HG03460 (cell line): ENCODE measurements around the gene SBF2.
A peak's percentile ranks its signal among the peaks of the same experiment; 100 is the strongest.
"Not testable (repeated sequence)": the region's sequence is repeated elsewhere in the genome, so short reads cannot be mapped to it uniquely, and the experiment has no call there.

Source experiments
- ATAC-seq: cut with Tn5 transposase; IDR thresholded peaks from one replicate; pipeline ENCODE4 v1.9.1; 2021; ENCODE audit not compliant: unreplicated experiment

The SBF2 gene

DNA sequence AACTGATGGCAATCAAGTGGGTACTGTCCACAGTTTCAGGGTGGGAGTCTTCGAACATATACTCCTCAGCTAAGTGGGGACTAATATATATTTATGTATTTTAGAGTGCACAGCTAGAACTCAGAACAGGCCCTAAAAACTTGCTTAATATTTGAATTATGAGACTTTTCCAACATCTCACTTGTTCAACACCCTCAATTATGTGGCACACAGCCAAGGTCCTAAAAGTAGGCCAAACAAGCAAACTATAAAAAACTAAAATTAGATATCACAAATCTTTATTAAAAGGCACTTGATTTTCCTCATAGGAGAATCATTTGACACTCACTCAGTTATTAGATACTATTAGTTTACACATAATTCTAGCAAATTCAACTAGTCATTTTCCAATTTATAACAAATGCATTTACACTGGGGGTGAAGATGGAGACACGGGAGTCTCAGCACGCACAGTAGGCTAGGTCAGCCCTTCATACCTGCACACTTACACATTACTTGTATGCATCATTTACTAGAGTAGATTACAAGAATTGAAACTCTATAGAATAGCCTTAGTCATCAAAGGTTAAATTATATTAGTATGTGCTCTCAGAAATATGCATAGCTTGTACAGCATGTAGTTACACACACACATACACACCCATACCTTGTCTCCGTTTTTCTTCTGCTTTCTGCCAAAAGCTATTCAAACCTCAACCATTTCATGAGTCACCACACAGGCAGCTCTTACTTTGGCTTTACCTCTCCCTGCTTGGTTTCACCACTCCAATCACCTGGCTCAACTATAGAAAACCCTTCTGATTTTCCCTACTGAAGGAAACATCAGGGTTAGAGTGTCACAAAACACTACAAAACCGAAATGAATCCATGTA, 171.5 kb downstream of the SBF2 start:
- no peak for ATAC-seq

DNA sequence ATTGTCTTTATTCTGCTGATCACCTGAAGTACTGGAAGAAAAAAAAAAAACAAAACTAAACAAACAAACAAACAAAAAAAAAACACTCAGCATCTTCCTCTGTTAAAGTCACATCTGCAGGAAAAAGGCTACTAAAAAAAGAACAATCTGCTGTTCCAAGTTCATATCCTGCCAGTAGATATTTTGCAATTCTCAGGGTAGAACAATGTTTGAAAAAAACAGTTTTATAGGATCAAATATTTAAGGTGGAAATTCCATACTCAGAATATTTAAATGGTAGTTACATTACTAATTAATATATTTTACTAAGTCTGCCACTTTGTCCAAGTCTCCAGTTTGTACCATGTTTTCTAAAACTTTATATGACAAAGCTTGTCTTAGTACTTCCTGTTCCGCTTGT, 175.2 kb downstream of the SBF2 start:
- ATAC-seq = no peak

DNA sequence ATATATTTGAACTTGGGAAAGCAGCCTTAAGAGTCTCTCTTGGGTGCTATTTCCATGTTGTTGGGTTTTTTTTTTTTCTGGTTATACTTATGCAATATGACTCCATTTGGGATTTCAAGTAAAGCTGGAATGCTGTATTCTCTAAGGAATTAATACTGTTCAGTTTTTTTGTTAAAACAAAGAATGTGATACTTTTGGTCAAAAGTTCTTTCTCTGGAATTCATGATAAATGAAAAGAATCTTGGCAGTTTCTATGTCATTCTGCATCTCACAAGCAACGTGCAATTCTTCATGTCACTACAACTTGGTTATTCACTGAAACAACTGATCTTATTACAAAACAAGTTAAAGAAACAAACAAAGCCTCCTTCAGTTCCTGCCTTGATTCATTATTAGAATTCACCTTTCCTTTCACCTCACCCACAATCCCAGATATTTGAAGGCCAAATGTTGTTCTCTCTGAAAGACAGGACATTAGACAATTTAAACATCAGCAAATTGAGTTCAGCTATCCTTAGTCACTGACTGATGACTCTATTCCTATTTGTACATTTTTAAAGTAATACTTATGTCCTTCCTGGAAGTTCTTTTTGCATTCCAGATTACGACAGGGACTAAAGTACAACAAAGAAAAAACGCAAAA, 176.2 kb downstream of the SBF2 start:
- no peak for ATAC-seq

DNA sequence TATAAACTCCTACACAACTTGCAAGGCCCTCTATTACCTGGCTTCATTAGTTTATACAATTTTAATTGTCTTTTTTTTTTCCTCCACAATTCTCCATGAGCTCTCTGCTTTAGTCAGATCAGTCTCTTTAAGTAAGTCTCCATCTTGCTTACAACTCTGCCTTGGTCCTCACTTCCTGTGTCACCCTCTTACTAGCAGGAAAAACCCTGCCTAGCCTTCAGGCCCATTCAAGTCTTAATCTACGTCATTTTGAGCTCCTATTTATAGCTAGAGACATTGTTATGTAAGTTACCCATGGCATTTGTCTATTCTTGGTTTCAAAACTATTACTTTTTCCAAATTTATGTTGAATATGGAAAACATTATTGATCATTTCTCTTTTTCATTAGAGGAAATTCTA, 177.4 kb downstream of the SBF2 start:
- ATAC-seq = no peak

DNA sequence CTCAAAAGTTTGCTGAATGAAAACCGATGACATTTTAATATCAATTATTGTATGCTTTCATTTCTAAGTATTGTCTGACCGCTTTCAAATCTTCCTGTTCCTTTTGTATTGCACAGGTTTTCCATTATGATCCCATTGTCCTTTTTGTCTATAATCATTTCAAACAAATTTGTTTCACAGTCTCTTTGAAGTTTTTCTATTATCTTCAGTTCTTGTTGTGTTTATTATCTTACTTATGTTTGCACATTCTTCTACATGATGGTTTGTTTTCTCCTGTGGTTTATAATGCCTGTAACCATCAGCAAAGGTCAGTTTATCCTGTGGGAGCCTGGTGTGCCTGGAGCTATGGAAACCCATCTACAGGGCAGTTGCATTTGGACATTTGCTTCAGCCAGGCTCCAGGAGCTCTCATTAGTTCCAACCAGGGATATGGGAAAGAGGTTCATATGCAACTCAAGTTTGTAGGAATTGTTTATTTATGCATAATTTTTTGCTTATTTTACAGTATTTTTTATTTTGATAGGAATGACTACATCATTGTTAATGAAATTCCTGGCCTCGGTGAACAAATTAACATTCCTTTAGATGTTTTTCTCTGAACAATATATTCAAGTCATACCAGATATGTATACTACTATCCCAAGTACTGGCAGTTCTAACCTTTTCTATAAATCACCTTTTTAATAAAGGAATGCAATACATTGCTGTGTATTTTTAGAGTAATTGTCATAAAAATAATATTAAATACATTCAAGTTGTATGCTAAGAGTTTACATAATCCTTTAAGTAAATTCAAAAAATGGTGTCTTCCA, 179.2 kb downstream of the SBF2 start:
- no peak for ATAC-seq

DNA sequence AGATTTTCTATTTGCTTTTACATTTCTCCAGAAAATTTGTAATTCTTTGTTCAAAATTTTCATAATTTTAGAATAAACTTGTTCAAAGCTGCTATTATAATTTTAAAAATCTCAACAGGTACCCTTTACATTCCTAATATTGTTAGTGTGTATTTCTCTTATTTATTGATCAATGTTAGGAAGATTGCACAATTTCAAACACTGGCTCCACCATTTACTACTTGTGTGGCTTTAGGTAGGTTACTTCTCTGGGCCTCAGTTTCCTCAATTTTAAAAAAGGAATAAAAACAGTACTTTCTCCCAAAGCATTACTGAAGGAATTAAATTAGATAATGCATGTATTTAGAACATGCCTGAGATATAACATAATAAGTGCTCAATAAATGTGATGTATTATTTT, 180.2 kb downstream of the SBF2 start:
- no peak for ATAC-seq

DNA sequence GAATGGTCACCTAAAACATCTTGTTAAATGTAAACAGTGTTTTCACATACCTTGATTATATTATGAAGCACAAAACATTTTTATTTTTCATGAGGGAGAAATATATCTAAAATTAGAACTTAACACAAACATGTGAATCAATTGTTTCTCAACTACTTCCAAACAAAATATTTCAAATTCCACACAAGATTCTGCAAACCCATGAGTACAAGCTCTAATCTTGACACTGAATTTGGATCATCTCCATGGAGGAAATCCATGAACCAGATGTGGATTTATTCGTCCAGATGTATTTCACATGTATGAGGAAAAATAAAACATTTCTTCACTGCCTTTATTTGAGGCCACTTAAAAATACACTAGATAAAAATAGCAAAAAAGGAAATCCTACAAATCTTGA, 184.2 kb downstream of the SBF2 start:
- no peak for ATAC-seq

DNA sequence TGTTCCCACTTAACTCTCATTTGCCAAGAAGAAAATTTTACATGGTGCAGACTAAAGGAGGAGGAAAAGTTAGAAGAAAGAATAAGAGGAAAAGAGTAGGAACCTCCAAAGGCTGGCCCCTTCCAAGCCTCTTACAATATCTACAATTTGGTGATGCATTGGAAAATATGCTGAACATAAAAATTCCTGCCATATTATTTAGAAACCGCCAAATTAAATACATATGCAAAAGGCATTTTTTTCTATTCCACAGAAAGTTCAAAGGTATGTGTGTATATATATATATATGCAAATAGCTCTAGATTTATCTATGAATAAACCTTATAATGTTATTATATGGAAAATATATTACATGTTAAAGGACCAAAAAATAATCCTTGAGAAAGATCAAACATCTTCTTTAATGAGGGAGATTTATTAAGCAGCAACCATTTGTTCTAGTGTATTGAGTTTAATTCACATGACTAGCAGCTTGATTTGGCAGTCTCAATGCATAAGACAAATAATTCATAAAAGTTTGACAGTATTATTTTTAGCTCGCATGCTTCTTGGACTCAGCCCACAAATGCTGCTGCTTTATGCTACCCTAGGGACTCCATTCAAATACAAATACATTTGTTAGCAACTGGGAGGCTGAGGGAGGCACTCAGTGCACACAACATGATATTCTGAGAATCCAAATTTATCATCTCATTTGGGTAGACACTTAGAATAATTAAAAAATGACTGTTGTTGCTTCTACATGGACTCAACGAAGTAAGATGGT, 184.9 kb downstream of the SBF2 start:
- ATAC-seq = no peak

DNA sequence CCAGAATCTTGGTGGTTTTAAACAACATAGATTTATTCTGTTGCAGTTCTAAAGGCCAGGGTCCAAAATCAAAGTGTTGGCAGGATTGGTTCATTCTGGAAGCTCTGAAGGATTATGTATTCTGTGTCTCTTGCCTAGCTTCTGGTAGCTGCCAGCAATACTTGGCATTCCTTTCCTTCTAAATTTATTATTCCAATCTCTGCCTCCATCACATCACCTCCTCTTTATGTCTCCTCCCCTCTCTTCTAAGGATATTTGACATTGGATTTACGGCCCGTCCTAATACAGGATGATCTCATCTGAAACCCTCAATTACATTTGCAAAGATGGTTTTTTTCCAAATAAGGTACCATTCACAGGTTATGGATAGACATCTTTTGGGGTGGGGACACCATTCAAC, 186.5 kb downstream of the SBF2 start:
- ATAC-seq = no peak

DNA sequence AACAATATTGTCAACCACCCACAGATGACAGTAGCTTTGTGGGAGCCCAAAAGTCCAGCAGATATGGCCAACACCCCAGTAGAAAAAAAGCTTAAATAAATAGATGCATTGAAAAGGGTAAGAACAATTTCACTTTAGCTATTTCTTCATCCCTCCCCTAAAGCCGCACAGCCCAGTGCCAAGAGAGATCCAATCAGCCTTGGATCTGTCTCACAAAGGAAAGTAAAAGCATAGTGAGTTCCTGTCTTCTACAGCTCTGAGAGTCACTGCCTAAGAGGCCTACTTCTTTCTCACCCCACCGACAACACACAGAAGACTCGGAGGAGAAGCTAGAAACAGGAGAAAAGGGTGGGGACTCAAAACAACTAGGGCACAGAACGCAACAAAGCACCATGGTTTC, 196.4 kb downstream of the SBF2 start:
- ATAC-seq = no peak

DNA sequence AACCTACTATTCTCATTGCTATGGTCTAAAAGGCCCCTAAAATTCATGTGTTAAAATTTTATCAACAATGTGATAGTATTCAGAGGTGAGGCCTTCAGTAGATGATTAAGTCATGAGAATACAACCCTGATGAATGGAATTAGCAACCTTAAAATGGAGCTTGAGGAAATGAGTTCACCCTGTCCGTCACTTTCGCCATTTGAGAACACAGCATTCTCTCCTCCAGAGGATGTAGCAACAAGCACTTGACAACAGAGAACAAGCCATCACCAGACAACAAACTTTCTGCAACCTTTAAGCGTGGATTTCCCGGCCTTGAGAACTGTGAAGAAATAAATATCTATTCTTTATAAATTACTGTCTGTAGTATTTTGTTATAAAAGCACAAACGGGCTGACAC, 197.0 kb downstream of the SBF2 start:
- ATAC-seq = no peak

DNA sequence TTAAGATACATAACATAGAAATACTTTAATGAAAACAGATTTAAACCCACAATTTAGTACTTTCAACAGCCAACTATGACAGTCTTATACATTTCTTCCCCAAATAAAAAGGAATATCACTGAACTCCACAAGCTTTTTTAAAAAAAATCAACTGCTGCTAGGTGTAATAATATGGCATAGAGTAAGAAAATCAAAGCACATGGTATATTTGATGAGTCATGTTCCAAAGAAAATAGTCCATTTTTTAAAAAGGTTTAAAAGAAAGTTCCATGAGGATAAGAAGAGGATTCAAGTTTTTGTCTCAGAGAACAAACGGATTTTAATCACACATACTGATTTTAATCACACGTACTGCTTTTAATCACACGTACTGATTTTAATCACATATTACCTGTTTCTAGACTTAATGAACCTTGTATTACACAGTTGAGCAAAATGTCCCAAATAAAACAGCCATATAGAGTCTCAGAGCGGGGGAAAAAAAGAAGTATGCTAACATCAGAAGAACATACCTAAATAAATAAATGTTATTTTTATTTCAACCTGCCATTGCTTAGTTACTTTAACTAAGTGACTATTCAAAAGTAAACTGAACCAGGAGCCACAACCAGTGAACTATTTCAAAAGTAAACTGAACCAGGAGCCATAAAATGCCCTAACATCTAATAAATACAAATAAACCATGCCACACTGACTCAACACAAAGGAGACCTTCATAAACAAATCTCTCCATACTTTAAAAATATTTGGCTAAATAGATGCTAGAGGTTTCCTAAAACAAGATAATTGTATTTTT, 198.4 kb downstream of the SBF2 start:
- ATAC-seq = no peak

DNA sequence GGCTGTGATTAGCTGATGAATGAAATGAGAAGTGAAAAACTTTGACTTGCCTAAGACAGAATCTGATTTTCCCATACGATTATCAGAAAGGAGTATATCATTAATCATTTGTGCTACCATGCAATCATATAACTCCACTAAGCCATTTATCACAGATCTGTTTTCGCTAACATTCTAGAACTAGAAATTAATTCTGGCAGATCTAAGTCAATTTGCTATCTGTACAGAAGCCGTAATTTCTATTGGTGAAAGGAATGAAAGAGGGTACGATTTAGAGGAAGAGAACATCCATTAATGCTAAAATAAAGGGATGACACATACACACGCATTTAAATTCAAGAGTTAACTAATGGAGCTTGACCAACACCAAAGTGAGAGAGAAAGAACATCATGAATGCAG, 201.6 kb downstream of the SBF2 start:
- ATAC-seq = no peak

DNA sequence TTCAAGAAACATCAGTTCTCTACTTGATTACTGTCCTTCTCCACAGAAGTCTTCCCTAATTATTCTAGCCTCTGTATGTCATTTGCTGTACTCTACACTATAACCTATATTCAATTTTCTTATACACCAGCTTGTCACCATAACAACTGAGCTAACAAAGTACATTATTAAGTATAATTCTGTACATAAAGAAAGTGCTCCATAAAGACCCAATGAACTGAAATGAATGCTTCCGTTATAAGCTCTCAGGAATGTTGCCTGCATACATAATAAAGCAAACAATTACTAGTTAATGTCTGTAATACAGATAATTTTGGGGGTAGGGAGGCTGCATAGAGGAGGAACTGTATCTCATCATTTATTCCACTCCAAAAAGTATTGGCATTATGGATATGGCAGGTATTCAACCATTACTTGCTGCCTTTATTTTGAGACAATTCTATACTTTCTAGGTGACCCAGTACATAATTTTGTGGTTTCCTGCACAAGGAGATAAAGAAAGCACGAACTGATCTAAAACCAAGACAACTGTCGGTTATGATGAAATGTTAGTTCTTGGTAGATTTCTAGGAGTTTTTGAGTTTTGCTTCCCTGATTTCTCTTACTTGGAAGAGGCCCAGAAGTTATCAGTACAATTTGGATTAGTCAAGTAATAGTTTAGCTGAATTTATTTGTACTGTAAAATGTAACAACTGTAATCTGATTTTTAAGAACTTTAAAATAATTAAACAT, 202.5 kb downstream of the SBF2 start:
- no peak for ATAC-seq

DNA sequence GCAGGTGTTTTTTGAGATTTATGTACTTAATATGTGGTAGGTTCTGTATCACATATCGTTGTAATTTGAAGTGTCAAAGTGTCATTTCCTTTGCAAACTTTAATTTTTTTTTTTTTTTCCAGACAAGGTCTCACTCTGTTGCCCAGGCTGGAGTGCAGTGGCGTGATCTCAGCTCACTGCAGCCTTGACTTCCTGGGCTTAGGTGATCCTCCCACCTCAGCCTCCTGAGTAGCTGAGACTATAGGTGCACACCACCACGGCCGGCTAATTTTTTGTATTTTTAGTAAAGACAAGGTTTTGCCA, 206.1 kb downstream of the SBF2 start:
- ATAC-seq = not testable (repeated sequence)

DNA sequence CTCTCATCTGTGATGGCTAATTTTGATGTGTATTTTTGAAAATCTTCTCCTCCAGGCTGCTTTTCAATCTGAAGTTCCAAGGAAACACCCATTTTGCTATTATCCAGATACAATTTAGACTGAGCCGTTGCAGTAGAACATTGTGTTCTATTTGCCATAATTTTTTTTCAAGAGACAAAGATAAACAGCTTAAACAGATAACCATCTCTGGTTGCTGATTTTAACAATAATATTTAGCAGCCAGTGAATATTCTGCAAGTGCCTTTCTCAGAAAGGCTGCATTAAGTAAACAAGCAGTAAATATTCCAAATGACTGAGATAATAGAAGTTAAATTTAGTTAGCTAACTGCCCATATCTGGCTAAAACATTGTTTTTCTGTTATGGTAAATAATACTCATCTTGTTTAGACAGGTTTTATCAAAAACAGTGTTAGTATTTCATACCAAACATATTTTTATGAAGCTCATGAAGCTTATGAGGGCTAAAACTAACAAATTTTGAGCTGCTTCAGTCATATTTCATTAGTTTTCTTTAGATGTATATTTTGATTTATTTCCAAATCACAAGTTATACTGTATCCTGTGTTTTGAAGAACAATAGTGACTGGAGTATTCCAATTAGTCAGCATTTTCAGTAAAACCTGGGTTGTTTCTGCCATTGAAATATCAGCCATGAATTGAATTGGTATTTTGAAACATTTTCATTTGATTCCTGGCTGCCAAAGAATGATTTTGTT, 206.7 kb downstream of the SBF2 start:
- no peak for ATAC-seq

DNA sequence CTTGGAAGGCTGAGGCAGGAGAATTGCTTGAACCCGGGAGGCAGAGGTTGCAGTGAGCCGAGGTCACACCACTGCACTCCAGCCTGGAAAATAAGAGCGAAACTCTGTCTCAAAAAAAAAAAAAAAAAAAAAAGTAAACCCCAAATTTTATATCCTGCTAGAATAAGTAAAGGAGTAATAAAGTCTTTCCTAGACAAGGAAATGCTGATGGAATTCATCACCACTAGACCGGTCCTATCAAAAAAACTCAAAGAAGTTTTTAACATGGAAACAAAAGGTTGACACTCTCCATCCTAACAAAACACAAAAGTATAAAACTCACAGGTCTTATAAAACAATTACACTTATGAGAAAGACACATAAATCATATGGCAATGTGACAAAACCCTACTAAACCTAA, 213.9 kb downstream of the SBF2 start:
- no peak for ATAC-seq

DNA sequence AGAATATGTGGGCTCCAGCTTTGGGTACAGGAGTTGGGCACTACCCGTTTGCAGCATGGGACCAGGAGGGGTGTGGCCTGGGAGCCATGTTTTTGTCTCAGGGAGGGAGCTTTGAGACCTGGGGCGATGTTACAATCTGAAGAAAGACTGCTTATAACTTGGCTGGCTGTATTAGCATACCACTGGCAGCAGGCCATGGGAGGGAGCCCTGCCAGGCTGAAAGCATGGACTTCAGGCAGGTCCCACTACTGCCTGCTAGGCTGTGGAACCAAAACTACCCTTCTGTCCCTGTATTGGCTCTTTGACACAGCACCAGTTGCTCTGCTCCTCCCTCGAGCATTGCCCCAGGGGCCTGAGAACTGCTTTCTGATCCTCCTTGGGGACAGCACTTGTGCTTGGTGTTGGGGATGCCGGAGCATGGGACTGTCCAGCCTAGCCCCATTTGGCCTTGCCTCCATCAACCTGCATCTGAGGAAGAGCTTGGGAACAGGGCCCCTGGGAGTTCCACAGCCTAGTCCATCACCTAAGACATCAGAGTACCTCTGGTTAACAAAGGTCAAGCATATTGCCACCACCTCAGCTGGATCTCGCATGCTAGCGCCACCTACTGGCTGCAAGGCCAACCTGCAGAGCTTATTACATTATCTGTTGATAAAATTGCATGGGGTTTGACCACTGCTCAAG, 217.4 kb downstream of the SBF2 start:
- ATAC-seq = peak; percentile 75

DNA sequence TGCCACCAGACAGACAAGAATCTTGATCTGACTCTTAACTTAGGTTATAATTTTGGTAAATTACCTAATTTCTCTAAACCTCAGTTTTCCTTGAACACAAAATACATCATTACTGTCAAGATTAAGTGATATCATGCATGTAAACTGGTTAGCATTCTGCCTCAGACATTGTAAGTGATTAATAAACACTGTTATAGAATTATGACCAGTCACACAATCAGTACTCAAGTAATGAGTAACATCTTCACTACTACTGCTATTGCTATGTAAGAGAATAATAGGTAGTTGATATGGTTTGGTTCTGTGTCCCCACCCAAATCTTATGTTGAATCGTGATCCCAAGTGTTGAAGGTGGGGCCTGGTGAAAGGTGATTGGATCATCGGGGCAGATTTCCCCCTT, 218.9 kb downstream of the SBF2 start:
- no peak for ATAC-seq
